Activated naive CD4-positive, alpha-beta T cell treated with Interleukin-2 at 50 U/mL for 16 hours (primary cell): Measurements from ENCODE around the gene GPC5.
"Not testable (repeated sequence)": the region's sequence is repeated elsewhere in the genome, so short reads cannot be mapped to it uniquely, and the experiment has no call there.

Experiments
- DNase-seq: peaks from one replicate; pipeline ENCODE4 v3.0.0-alpha.2; 2020

The GPC5 gene

GRCh38 chr13:91785431-91786119, 387.2 kb downstream of the GPC5 start:
- DNase-seq, result no peak

- no peak for DNase-seq
These were observed 393.6 kb downstream of the GPC5 start for GRCh38 chr13:91792054-91792453.

GRCh38 chr13:91797567-91797966, 399.1 kb downstream of the GPC5 start:
- no peak for DNase-seq

DNA sequence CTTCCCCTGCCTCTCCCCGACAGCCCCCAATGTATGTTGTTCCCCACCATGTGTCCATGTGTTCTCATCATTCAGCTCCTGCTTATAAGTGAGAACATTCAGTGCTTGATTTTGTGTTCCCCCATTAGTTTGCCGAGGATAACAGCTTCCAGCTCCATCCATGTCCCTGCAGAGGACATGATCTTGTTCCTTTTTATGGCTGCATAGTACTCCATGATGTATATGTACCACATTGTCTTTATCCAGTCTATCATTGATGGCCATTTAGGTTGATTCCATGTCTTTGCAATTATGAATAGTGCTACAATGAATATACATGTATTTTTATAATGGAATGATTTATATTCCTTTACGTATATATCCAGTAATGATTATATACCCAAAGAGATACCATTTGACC, 399.9 kb downstream of the GPC5 start:
- not testable (repeated sequence) for DNase-seq

- not testable (repeated sequence) for DNase-seq
These were observed 403.4 kb downstream of the GPC5 start for GRCh38 chr13:91801772-91802171.

DNA sequence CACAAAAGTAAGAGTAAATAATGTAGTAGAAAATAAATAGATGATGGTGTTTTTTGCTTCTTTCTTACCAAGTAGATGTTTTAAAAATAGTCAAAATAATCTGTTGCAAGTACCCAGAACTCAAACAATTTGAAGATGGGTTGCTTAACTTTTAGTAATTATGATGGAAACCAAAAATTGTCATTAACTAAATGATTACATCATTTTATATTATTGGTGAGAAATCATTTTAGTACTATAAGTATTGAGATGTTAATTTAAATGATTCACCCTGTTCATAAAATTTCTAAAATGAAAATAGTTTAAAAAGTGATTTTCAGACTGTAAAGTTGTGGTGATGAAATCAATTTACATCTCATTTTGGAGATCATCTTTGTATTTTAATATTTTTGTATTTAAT, 404.5 kb downstream of the GPC5 start:
- DNase-seq, result no peak

DNA sequence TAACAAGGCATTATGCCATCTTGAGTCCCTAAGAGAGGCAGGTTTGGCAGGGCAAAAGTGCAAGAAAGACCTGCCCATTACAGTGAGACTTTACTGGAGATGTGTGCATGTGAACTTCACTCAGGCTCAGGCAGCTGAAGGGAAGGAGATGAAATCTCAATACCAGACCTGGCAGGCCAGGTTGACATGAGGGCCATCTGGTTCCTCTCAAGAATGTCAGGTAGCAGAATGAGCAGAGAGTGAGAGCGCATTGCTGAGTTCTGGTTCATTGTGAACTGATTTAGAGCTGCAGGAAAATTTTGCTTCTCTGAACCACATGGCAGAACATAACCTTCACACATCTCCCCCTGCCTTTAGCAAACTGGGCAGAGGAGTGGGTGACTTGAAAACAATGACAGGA, 406.3 kb downstream of the GPC5 start:
- DNase-seq, result no peak

GRCh38 chr13:91805605-91806004, 407.2 kb downstream of the GPC5 start:
- no peak for DNase-seq

DNA sequence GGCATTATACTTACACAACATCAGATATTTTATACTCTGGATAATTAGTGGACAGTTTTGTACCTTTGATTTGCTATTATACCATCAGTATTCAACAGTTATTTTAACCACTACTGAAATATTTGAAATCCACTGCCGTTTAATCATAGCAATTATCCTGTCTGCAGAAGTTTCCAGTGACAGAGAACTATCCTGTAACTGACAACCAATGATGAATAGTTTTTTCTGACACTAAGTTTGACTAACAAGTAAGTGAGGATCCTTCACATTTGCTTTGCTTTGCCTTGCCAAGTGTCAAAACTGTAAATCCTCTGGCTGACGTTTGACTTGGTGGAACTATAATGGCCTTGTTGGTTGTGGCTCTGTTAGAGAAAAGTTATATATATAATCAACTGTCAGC, 410.7 kb downstream of the GPC5 start:
- no peak for DNase-seq

DNA sequence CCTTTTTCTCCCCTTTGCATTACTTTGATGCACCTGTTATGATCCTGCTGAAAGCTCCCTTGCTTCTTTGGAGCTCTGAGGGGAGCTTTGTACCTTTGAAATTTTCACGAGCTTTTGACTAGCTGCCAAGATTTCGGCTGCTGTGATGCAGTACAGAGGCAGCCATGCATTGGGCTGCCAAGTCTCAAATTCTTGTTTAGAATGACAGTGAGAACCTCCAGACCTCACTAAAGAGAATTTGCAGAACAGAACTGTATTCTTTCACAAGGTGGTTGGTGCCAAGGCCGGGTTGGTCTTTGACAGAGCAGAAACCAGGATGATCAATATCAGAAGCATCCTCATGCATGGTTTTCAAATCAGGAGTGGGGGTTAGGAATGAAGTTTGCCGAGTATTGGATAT, 414.8 kb downstream of the GPC5 start:
- no peak for DNase-seq

- DNase-seq, result no peak
These were observed 417.9 kb downstream of the GPC5 start for GRCh38 chr13:91816263-91816807.

DNA sequence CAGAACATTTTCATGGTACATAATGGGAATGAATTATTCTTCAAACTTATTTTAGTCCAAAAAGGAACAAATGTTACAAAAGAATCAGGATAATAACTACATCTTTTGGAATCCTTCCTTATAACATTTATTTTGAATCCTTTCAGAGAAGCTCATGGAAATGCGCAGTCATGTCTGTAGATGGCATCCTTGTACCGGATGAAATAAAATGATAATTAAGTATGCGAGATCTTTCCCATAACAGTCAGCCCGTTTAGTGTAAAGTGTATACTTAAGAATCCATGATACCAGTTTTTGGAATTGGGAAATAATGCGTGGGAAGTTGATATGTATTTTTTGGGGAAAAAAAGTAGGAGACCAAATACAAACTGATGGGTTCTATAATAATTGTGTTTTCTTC, 418.8 kb downstream of the GPC5 start:
- no peak for DNase-seq

GRCh38 chr13:91824416-91824815, 426.0 kb downstream of the GPC5 start:
- DNase-seq, result no peak

GRCh38 chr13:91825516-91825915, 427.1 kb downstream of the GPC5 start:
- DNase-seq, result no peak

DNA sequence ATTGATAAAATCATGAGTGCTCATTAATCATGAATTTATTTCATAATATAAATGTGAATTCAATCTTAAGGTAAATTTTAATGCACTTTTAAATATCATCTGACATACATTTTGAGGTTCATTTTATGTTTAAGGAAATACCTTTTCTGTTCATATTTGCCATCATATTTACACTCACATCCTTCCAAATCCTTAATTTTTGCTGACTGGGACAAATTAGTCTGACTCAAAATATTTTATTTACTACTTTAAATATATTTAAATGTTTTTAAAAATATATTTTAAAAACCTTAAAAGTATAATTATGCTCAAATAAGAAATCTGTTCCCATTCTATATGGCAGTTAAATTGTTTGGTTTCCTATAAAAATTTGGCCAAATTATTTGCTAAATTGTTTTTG, 438.1 kb downstream of the GPC5 start:
- no peak for DNase-seq

DNA sequence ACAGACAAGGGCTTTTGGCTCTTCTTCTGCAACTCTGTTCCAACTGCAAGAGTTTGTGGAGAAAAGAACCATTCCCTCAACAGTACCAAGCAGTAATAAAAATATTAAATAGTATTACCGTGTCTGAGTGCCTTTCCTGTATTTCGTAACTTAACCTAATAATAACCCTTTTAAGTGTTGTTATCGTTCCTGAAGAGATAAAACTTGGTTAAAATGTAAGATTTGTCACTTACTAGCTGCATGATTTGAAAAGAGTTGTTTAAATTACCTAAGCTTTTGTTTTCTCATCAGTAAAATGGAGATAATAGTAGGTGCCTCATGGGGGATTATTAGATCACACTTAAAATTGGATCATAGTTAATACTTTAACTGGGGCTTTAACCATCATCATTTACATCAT, 447.2 kb downstream of the GPC5 start:
- no peak for DNase-seq

DNA sequence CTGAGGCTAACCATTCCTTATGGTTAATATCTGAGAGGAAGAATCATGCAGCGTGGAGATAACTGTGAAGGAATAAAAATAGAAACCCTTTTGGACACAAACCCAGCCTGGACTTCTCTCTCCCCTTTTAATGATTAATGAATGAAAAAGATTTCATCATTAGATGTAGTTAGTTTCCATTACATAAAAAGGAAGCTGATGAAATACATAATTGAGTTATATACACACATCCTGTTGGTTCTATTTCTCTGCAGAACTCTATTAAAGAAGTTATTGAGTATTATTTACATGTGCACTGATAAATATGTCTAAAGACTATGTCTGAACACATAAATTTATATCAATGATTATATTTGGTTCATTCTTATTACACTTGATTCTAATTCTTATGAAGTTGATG, 465.3 kb downstream of the GPC5 start:
- DNase-seq, result no peak

DNA sequence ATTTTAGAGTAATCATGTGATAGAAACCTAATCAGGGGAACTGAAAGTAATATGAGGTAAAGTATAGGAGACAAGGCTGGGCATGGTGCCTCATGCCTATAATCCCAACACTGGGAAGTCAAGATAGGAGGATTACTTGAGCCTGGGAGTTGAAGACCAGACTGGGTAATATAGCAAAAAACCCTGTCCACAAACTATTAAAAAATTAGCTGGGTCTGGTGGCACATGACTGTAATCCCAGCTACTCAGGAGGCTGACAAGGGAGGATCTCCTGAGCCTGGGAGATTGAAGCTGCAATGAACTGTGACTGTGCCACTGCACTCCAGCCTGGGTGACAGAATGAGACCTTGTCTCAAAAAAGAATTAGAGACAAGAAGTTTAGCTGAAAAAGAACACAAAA, 469.9 kb downstream of the GPC5 start:
- no peak for DNase-seq

GRCh38 chr13:91878491-91878890, 480.1 kb downstream of the GPC5 start:
- no peak for DNase-seq

DNA sequence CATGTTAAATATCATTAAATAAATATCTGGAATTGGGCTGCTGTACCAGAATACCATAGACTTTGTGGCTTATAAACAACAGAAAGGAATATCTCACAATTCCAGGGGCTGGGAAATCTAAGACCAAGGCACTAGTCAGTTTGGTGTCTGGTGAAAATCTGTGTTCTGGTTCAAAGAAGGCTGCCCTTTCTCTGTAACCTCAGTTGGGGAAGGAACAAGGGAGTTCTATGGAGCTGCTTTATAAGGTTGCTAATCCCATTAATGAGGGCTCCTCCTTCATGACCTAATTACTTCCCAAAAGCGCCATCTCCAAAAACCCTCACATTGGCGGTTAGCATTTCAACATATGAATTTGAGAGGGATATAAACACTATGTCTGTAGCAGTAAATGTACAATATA, 480.9 kb downstream of the GPC5 start:
- no peak for DNase-seq

- no peak for DNase-seq
These were observed 484.5 kb downstream of the GPC5 start for GRCh38 chr13:91882918-91883317.

GRCh38 chr13:91889641-91890040, 491.2 kb downstream of the GPC5 start:
- no peak for DNase-seq

DNA sequence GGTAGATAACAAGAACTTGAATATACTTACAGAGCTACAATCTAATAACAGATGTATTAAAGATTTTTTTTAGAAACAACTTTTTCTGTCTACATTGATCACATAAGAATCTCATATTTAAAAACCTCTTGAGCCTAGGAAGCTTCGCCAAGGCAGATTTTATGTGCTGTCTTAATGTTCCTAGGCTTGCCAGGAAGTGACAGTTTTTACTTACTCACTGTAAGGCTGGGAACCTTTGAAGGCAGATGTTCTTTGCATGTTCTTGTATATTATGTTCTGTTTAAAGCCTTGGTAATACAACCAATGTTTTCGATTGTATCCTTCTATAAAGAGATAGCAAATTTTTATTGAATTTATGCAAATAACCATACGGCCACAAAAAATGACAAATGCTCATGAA, 492.7 kb downstream of the GPC5 start:
- no peak for DNase-seq

DNA sequence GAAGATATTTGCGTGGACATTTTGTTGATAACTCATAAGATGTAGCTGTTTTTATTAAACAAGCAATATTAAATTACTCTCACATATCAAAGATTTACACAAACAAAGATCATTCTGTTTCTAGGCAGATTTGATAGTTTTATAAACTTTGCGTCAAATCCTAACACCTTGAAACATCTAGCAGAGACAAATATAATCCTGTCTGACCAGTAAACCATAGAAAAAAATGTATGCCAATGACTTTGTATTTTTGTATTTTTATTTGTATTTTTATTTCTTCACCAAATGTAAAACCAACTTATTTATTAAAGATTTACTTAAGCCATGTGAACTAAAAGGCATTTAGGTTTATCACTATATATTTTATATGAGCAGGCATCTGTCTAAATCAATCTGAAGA, 494.6 kb downstream of the GPC5 start:
- DNase-seq, result no peak

DNA sequence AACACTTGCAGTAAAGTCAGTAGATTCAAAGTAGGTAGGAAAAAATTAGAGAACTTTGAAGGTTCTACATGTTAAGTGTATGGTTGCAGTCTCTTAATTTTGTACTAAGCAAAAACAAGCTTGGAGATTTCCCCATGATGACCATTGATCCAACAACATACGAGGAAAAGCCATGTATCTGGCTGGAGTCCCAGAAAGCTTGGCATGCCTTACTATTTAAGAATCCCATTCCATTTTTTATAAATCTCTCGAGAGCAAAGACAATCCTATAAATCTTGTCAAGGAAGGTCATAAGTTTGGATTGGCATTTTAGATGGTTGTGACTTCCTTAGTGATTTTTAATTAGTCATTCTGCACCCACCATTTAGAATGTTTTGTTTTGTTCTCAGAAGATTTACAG, 495.9 kb downstream of the GPC5 start:
- no peak for DNase-seq
